ENCODE measurements around the gene LRIT3. TPM values are rescaled to one million over a fixed set of nuclear protein-coding genes. Genes with fewer than 3 reads are reported as not detected.

LRIT3 gene
- polyA plus RNA-seq, 4 donors: 0.05 to 0.79 (median 0.57) TPM

DNA sequence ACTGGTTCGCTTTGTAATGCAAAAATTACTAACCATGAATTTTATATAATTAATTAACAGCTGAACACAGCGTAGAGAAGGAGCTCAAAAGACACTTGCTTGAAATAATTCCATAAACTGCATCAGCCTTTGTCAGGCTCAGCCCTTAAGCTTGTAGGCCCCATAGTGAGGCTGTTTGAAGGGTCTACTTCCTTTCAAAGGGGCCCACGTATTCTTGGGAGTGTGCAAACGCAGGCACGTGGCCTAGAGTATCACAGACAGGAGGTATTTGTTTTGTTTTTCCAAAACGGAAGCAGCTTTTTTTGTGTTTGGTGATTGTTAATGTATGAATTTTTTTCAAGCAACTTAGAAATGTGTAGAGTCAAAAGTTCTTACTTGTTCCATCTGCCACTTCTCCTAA, 39.2 kb downstream of the LRIT3 start:
- DNase-seq (ENCODE audit: low read depth in 4 of 4, low spot score in 3 of 4): no peak

- DNase-seq (ENCODE audit: low read depth in 4 of 4, low spot score in 3 of 4): no peak
Observed at GRCh38 chr4:109890076-109890475, 42.2 kb downstream of the LRIT3 start.

- DNase-seq (ENCODE audit: low read depth in 4 of 4, low spot score in 3 of 4): no peak
Observed at GRCh38 chr4:109902559-109903251, 54.8 kb downstream of the LRIT3 start.

DNA sequence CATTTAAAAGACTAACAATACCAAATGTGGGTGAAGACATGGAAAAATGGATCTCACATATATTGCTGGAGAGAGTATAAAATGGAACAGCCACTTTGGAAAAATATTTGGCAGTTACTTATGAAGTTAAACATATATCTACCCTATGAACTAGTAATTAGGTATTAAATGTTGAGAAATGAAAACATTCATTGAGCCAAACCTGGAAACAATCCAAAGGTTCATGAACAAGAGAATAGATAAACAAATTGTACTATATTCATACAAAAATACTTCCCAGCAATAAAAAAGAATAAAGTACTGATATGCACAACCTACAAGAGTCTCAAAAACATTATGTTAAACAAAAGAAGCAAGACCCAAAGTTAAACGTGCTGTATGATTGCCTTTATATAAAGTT, 60.8 kb downstream of the LRIT3 start:
- no peak for DNase-seq (ENCODE audit: low read depth in 4 of 4, low spot score in 3 of 4)

DNA sequence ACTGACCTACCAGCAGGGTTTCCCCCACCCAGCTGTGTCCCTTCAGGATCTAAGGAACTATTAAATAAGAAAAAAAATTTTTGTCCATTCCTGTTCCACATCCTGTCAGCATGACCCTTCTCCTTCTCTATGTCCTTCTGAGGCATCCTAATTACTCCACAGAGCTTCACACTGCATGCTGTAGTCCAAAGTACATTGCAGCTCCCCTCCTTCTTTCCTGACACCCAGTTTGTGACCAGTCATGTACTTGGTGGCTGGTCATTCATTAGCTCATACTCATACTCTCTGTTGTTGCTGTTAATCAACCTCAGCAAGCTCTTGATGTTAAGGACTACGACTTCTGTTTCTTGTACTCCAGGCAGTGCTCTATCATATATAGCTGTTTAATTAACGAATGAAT, 62.3 kb downstream of the LRIT3 start:
- no peak for DNase-seq (ENCODE audit: low read depth in 4 of 4, low spot score in 3 of 4)

GRCh38 chr4:109912706-109913595, 65.0 kb downstream of the LRIT3 start, which contains the start of gene EGF:
Gene EGF (plus strand): TSS chr4:109912883. CDS start chr4:109913336, 453 bp downstream.
- DNase-seq (ENCODE audit: low read depth in 4 of 4, low spot score in 3 of 4): no peak

GRCh38 chr4:109913596-109914241, 65.8 kb downstream of the LRIT3 start:
- no peak for DNase-seq (ENCODE audit: low read depth in 4 of 4, low spot score in 3 of 4)

- DNase-seq (ENCODE audit: low read depth in 4 of 4, low spot score in 3 of 4): no peak
Observed at GRCh38 chr4:109914322-109914721, 66.4 kb downstream of the LRIT3 start.

DNA sequence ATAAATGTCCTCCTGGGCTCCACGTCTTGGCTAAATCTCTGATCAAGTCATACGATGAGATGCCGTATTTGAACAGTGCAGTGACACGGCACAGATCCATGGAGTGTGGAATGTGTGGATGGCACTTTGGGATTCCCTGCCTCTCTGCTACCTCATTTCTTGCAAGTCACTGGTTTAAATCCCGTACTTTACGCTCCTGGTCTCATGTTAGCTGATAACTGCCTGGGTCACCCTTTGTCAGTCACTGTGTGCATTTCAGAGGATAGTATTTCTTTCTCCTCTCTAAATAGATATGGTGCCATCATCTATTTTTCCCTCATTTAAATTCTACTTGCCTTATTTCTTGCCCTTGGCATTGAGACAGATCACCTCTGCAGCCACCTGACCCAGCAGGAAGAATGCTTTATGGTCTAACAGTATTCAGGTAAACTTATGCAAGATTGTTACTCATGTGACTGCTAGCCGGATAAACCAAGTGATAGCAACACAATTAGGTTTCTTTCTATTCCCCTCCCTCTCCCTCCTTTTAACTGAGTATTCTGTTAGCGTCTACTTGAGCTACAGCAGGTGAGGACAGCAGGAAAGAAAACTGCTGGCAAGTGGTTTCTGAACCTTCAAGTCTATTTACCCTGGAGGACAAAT, 67.6 kb downstream of the LRIT3 start:
- DNase-seq (ENCODE audit: low read depth in 4 of 4, low spot score in 3 of 4): no peak

- no peak for DNase-seq (ENCODE audit: low read depth in 4 of 4, low spot score in 3 of 4)
Observed at GRCh38 chr4:109916027-109916409, 68.1 kb downstream of the LRIT3 start.

GRCh38 chr4:109921384-109921808, 73.5 kb downstream of the LRIT3 start:
- no peak for DNase-seq (ENCODE audit: low read depth in 4 of 4, low spot score in 3 of 4)

Other genes with a start within 250 kb of the LRIT3 start
- 10 to 100 TPM; 18.9 to 45.2 (median 39.5) TPM for gene CASP6, start 144.7 kb upstream of the LRIT3 start, polyA plus RNA-seq (ENCODE audit: insufficient read length in 4 of 4)
- 10 to 100 TPM; 24.4 to 34.0 (median 32.1) TPM for gene PLA2G12A, start 118.0 kb upstream of the LRIT3 start, polyA plus RNA-seq (ENCODE audit: insufficient read length in 4 of 4)
- gene CFI, start 46.1 kb upstream of the LRIT3 start, polyA plus RNA-seq (ENCODE audit: insufficient read length in 4 of 4): 10 to 100 TPM; 71.2 to 87.0 (median 80.1) TPM
- gene GAR1, start 32.3 kb upstream of the LRIT3 start, polyA plus RNA-seq (ENCODE audit: insufficient read length in 4 of 4): 10 to 100 TPM; 32.7 to 46.4 (median 42.9) TPM
- gene RRH, start 20.1 kb upstream of the LRIT3 start, polyA plus RNA-seq (ENCODE audit: insufficient read length in 4 of 4): under 1 TPM; 0.18 to 0.69 (median 0.45) TPM
- gene EGF, start 64.8 kb downstream of the LRIT3 start, polyA plus RNA-seq (ENCODE audit: insufficient read length in 4 of 4): 1 to 10 TPM in 3 of 4 donors, under 1 TPM in 1; 0.42 to 3.8 (median 3.8) TPM